ENCODE measurements around the gene MMP25.
A peak's percentile ranks its signal among the peaks of the same experiment; 100 is the strongest.

Gene MMP25

DNA sequence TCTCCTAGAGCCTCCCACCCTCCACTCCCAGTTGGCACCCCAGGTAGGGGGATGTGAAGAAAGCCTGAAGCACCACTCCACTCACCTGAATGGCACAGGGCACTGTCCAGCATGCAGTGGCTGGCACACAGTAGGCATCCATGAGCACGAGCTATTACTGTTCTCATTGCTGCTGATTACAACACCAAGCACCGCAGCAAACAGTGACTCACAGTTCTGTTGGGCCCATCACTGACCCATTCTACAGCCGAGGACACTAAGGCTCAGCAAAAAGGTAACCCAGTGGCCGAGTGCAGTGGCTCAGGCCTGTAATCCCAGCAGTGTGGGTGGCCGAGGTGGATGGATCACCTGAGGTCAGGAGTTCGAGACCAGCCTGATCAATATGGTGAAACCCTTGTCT, 50.0 kb downstream of the MMP25 start:
- DNase-seq, result no peak

DNA sequence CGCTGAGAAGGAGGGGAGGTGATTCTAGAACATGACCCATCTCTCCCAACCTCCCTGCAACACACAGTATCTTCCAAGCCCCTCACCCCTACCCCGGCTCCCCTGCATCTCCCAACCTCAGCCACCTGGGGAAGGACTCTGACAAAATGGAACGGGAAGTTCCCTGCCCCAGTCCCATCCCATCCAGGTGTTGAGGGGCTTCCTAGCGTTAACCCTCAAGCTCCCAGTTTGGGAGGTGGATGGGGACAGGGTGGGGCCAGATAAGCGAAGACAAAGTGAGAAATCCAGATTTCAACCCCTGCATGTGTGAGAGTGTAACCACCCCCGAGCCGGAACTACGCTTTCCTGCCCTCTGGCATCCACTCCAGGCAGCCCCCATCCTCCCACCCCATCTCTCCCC, 50.9 kb downstream of the MMP25 start:
- DNase-seq, result no peak

DNA sequence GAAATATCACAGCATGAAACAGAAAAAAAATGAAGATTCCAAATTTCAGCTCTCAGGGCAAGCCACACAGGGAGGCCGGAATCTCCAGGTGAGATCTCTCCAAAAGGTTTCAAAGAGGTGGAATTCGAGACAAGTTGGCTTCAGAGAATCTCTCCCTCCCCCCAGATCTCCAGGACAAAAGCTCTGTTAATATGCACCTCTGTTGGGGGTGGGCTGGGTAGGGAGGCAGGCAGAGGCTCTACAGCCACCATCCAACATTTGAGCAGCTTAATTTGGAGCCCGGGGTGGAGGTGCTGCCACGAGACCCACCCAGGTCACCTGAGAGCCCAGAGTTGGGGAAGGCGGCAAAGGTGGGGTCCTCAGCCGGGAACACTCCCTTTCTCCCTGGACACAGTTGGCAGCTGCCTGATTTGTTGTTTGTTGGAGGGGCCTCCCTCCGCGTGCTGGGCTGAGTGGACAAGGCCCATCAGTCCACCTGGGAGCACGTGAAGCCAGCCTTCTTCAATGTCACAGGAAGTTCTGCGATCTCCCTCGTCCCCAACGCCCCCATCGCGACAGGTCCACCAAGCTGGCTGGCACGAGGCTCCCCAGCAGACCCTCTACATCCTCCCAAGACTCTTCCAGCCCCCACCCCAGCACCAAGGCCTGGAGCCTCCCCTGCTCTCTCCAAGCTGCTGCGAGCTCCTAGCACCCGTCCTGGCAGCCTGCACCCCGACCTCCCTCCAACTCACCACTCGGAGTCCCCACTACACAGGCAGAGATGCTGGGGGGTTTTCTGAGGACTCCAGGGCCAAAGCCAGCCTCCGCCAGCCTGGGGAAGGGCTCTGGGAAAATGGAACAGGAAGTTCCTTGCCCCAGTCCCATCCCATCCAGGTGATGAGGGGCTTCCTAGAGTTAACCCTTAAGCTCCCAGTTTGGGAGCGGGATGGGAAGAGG, 52.4 kb downstream of the MMP25 start, which contains the start of gene ZSCAN10:
Gene ZSCAN10, minus strand, starts transcription at position 836 of the 936 bp plus-strand sequence. CDS start 6,357 bp downstream, outside the sequence.
- DNase-seq, result no peak

DNA sequence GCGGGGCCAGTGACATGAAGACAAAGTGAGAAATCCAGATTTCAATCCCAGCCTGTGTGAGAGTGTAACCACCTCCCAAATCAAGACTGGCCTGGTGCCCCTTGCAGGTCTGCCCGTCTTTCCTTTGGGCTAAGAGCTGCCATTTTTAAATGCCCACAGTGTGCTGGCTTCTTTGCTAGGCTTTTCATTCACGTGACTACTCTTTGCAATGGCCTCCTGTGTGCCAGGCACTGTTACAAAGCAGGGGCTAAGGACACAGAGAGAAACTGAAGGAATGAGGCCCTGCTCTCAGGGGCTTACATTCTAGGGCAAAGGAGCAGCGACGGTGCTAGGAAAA, 53.0 kb downstream of the MMP25 start:
- DNase-seq, result no peak

DNA sequence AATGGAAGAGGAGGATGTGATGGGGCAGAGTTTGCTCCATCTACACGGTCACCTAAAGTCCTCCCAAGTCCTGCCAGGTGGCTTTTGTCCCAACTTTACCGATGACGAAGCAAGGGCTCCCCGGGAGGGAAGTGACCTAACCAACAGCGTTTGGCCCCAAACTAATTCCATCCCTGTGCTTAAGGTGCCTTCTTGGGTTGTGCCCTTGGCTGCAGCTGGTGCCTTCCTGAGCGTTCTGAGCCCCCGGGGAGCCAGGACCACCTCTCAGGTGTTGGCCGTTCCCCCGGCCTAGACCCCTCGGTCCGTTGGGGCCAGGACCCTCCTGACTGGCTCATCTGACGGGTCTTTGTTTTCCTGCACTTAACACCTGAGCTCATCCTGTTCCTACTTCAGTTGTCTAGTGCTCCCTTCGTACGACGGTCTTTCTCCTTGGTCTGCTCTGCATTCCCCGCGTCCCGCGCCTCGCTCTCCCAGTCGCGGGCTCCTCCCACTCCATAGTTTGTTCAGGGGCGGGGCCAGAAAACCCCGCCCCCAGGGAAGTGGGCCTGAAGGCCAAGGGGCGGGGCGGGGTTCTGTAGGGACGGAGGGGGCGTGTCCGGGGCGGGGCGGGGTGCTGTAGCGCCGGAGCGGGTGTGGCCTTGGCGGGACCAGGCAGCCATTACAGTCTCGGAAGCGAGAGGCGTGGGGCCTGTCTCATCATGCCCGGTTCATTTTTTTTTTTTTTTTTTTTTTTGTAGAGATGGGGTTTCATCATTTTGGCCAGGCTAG, 53.6 kb downstream of the MMP25 start:
- DNase-seq, result peak; percentile 89

DNA sequence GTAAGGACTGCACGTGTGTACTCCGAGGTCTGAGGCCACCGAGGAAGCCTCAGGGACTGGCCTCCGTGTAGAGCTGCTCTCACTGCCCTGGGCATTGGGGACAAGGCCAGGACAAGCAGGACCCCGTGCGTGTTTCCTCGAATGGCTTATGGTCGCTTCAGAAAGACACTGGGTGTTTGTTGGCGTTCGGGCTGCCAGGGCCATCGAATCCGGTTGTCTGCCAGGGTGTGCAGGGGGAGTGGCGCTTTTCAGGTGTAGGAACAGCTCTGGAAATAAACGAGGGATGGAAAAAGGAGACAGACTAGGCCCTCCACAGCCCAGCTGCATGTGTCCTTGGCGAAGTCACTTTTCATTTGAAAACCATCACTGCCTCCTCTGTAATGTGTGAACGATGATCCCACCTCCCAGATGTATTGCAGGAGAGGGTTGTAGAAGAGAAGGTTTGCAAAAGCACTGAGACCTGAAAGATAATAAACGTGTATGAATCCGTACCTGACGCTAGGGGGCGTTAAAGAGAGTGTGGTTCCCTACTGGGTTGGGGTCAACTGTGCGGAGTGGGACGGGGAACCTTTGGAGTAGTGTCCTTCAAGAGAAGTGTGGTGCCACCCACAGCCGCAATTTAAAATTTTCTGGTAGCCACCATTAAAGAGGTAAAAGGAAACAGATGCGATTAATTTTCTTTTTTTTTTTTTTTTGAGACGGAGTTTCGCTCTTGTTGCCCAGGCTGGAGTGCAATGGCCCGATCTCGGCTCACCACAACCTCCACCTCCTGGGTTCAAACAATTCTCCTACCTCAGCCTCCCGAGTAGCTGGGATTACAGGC, 54.9 kb downstream of the MMP25 start:
- DNase-seq, result no peak

DNA sequence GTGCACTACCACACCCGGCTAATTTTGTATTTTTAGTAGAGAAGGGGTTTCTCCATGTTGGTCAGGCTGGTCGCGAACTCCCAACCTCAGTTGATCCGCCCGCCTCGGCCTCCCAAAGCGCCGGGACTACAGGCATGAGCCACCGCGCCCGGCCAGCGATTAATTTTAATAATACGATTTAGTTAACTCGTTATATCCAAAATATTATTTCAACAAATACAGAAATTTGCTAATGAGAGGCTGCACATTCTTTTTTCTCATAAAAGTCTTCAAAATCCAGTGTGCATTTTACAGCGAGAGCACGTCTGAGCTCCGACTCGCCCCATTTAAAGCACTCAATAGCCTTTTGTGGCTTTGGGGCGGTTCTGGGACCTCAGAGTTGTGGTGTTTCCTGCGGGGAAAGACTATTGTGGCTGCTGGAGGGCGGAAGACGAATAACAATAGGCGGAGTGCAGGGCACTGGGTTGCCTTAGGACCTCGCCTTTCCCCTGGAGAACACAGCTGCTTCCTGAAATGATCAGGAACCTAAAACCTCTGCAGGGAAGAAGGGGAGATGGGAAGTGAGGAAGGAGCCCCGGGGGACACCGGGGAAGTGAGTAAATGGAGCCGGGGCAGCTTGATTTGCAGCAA, 55.6 kb downstream of the MMP25 start:
- no peak for DNase-seq

DNA sequence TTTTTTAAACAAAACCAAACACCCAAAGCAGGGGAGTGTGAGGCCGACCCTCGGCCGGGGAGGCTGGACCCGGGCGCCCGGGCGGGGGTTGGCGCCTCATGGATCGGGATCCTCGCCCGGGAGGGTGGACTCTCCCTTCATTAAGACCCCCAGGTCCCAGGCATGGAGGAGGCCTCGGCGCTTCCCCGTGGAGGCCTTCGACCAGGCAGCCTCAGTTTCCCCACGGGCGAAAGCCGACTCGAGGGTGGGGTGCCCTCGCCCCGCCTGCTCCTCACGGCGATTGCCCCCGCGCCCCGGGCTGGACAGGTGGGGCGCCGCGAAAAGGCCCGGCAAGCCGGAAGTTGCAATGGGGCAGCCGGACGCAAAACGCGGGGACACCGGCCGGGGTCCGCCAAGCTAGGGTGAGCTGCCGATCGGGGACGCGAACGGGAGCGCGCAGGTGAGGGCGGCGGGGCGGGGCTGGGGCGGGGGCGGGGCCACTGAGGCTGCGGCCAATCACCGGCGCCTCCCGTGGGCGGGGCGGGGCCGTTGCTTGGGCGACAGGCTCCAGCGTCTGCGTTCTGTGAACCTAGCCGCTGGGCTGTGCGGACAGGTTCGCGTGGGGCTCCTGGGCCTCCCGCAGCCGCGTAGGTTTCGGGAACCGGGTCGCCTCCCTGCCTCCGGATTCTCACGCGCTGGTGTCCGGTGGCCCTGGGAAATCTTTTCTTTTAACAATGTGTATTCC, 60.0 kb downstream of the MMP25 start:
- peak; percentile 86 for DNase-seq

Data from T-helper 9 cell (primary cell).